ENCODE data around the gene CDH12.

Gene CDH12

GRCh38 chr5:22644859-22645258 lies 208.3 kb downstream of the CDH12 start:
- Histone ChIP-seq H3K9ac (ENCODE audit: low read length) (no peak overlapping the region), H3K27ac (ENCODE audit: low read depth, low read length, poor library complexity, severe bottlenecking) (no peak overlapping the region), H3K79me2 (ENCODE audit: insufficient read depth, low read length) (no peaks in the 10 kb centered on the region), H3K4me2 (ENCODE audit: low read length) (no peak overlapping the region), H3K27me3 (ENCODE audit: insufficient read depth, low read length) (no peaks in the 10 kb centered on the region), H3K9me2 (ENCODE audit: low read depth, low read length) (no peaks in the 10 kb centered on the region), H3K36me3 (ENCODE audit: insufficient read depth, low read length) (no peaks in the 10 kb centered on the region), H3K9me3 (ENCODE audit: low read length) (no peaks in the 10 kb centered on the region), H2AFZ (ENCODE audit: low read length) (no peak overlapping the region), H3K4me3 (ENCODE audit: low read depth, low read length, poor library complexity, severe bottlenecking) (no peak overlapping the region), H3F3A (ENCODE audit: insufficient read depth, low read length) (no peaks in the 10 kb centered on the region), H4K20me1 (ENCODE audit: insufficient read depth, low read length) (no peaks in the 10 kb centered on the region), H3K4me1 (ENCODE audit: insufficient read depth, low read length, severe bottlenecking) (no peaks in the 10 kb centered on the region)
- TF ChIP-seq CTCF (IDR thresholded peaks at IDR 0.05; ENCODE audit: low read length) (no peak), EZH2 (IDR thresholded peaks at IDR 0.05; ENCODE audit: borderline replicate concordance, low read length) (no peak)

- Histone ChIP-seq H3K36me3 (ENCODE audit: insufficient read depth, low read length) (no peaks in the 10 kb centered on the region), H3F3A (ENCODE audit: insufficient read depth, low read length) (no peaks in the 10 kb centered on the region), H3K4me3 (ENCODE audit: low read depth, low read length, poor library complexity, severe bottlenecking) (no peak overlapping the region), H3K9ac (ENCODE audit: low read length) (no peak overlapping the region), H3K9me3 (ENCODE audit: low read length) (no peaks in the 10 kb centered on the region), H3K79me2 (ENCODE audit: insufficient read depth, low read length) (no peaks in the 10 kb centered on the region), H3K4me1 (ENCODE audit: insufficient read depth, low read length, severe bottlenecking) (no peaks in the 10 kb centered on the region), H3K4me2 (ENCODE audit: low read length) (no peak overlapping the region), H4K20me1 (ENCODE audit: insufficient read depth, low read length) (no peaks in the 10 kb centered on the region), H3K27ac (ENCODE audit: low read depth, low read length, poor library complexity, severe bottlenecking) (no peak overlapping the region), H3K27me3 (ENCODE audit: insufficient read depth, low read length) (no peaks in the 10 kb centered on the region), H2AFZ (ENCODE audit: low read length) (no peak overlapping the region), H3K9me2 (ENCODE audit: low read depth, low read length) (no peaks in the 10 kb centered on the region)
- TF ChIP-seq CTCF (IDR thresholded peaks at IDR 0.05; ENCODE audit: low read length) (no peak), EZH2 (IDR thresholded peaks at IDR 0.05; ENCODE audit: borderline replicate concordance, low read length) (no peak)
Measured at GRCh38 chr5:22643356-22643755, 209.8 kb downstream of the CDH12 start.

GRCh38 chr5:22631683-22632082 lies 221.5 kb downstream of the CDH12 start:
- Histone ChIP-seq H3K9me2 (ENCODE audit: low read depth, low read length) (no peaks in the 10 kb centered on the region), H3K9me3 (ENCODE audit: low read length) (no peaks in the 10 kb centered on the region)

More at GRCh38 chr5:22631683-22632082, 221.5 kb downstream of the CDH12 start:
- TF ChIP-seq CTCF (IDR thresholded peaks at IDR 0.05; ENCODE audit: low read length) (no peak), EZH2 (IDR thresholded peaks at IDR 0.05; ENCODE audit: borderline replicate concordance, low read length) (no peak)
- H3K4me3 ChIP-seq (ENCODE audit: low read depth, low read length, poor library complexity, severe bottlenecking), result no peak overlapping the region
- H4K20me1 ChIP-seq (ENCODE audit: insufficient read depth, low read length), result no peaks in the 10 kb centered on the region
- no peaks in the 10 kb centered on the region for H3K4me1 ChIP-seq (ENCODE audit: insufficient read depth, low read length, severe bottlenecking)
- H3F3A ChIP-seq (ENCODE audit: insufficient read depth, low read length), result no peaks in the 10 kb centered on the region
- no peaks in the 10 kb centered on the region for H3K79me2 ChIP-seq (ENCODE audit: insufficient read depth, low read length)
- no peaks in the 10 kb centered on the region for H3K27me3 ChIP-seq (ENCODE audit: insufficient read depth, low read length)
- H2AFZ ChIP-seq (ENCODE audit: low read length), result no peak overlapping the region
- no peak overlapping the region for H3K4me2 ChIP-seq (ENCODE audit: low read length)
- H3K9ac ChIP-seq (ENCODE audit: low read length), result no peak overlapping the region
- no peaks in the 10 kb centered on the region for H3K36me3 ChIP-seq (ENCODE audit: insufficient read depth, low read length)
- H3K27ac ChIP-seq (ENCODE audit: low read depth, low read length, poor library complexity, severe bottlenecking), result no peak overlapping the region

Data from OCI-LY1 (cell line).